Measurements from ENCODE around the gene PTBP1. TPM values are rescaled to one million over a fixed set of nuclear protein-coding genes. Genes with fewer than 3 reads are reported as not detected.

Gene PTBP1
- total RNA-seq, 4 donors from 2014 or later, result 45.0 to 278 (median 106) TPM

DNA sequence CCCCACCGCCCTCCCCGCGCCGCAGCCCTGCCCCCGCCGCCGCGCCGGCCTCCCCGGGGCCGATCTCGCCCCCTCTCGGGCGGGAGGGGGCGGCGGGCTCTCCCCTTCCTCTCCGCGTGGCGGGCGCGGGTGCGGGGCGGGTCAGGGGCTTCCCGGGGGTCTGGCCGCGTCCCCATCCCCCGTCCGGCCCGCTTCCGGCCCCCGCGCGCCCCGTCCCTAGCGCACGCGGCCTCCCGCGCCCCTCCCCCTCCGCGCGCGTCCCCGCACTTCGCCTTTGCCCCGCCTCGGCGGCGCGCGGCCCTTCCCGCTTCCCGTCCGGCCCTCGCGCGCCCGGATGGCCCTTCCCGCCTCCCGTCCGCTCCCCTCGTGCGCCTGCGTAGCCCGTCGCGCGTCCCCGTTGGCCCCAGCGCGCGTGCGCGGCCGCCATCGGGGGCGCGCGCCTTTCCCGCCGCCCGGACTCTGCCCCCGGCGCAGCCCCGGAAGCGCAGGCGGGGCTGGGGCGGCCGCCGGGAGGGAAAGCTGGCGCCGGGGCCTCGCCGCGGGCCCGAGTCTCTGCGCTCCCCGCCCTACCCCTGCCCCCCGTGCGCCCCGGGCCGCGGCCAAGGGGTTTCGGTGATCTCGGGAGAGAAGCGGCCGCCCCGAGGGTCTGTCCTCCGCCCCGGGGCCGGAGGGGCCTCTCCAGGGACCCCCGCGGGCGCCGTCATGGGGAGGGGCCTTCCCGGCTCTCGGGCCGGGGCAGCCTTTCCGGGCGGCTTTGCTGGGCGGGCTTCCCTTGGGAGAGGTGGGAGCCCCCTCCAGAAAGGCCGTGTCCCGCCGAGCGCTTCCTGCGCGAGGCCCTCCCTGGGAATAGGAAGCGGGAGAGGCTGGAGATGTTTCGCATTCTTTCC lies 519 bp downstream of the PTBP1 start:
- intact Hi-C loops (cut with DNase I; ENCODE audit: low total_unique reads), result no loop called here
- TF ChIP-seq, protein P1, sequence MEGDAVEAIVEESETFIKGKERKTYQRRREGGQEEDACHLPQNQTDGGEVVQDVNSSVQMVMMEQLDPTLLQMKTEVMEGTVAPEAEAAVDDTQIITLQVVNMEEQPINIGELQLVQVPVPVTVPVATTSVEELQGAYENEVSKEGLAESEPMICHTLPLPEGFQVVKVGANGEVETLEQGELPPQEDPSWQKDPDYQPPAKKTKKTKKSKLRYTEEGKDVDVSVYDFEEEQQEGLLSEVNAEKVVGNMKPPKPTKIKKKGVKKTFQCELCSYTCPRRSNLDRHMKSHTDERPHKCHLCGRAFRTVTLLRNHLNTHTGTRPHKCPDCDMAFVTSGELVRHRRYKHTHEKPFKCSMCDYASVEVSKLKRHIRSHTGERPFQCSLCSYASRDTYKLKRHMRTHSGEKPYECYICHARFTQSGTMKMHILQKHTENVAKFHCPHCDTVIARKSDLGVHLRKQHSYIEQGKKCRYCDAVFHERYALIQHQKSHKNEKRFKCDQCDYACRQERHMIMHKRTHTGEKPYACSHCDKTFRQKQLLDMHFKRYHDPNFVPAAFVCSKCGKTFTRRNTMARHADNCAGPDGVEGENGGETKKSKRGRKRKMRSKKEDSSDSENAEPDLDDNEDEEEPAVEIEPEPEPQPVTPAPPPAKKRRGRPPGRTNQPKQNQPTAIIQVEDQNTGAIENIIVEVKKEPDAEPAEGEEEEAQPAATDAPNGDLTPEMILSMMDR (IDR thresholded peaks at IDR 0.05), result peak in 2 of 4 experiments; percentile 35 to 36
- no peak for TF ChIP-seq POLR2A (IDR thresholded peaks at IDR 0.05)
- Histone ChIP-seq H3K4me1 (peaks cover 30 to 42% of the 10 kb centered on the region in 2 donors), H3K36me3 (no peaks in the 10 kb centered on the region), H3K9me3 (no peaks in the 10 kb centered on the region), H3K4me3 (peak overlapping the region; percentile 87 to 99), H3K27me3 (no peaks in the 10 kb centered on the region), H3K27ac (peak overlapping the region; percentile 96 to 99)
- DNase-seq, result peak; percentile 86 to 89

DNA sequence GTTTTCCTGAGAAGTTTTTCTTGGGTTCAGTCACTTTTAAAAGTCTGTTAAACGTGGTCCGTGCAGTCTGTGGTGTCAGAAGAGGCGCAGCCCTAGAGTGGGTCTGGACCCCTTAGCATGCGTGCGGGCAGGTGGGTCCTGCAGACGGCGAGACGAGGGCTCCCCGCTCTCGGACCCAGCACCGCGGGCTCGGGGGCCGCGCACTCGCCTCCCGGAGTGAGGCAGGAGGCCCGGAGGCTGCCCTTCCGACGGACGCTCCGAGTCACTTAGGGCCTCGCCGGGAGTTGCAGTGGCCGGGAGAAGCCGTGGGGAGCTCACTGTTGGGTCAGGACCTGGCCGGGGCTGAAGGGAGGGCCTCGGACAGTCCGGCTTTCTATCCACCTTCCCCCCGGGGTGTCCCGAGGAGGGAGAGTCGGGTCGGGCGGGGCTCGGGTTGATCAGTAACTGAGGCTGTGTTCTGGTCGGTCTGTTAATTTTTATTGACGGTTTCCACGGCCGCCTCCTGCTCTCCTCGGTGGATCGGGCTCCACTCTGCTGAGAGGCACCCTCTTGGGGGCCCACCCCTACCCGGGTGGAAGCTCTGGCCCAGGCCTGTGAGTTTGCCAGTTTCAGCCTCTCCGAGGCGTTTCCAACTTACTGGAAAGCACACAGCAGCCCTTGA lies 1.3 kb downstream of the PTBP1 start:
- Histone ChIP-seq H3K27ac (peak overlapping the region; percentile 96 to 99), H3K4me3 (peak overlapping the region; percentile 87 to 99), H3K27me3 (no peaks in the 10 kb centered on the region), H3K9me3 (no peaks in the 10 kb centered on the region), H3K4me1 (peaks cover 32 to 46% of the 10 kb centered on the region in 2 donors), H3K36me3 (no peaks in the 10 kb centered on the region)
- no peak for DNase-seq
- no peak for TF ChIP-seq POLR2A (IDR thresholded peaks at IDR 0.05)
- TF ChIP-seq, protein P1 (IDR thresholded peaks at IDR 0.05), result no peak
- intact Hi-C loops (cut with DNase I; ENCODE audit: low total_unique reads), result no loop called here

DNA sequence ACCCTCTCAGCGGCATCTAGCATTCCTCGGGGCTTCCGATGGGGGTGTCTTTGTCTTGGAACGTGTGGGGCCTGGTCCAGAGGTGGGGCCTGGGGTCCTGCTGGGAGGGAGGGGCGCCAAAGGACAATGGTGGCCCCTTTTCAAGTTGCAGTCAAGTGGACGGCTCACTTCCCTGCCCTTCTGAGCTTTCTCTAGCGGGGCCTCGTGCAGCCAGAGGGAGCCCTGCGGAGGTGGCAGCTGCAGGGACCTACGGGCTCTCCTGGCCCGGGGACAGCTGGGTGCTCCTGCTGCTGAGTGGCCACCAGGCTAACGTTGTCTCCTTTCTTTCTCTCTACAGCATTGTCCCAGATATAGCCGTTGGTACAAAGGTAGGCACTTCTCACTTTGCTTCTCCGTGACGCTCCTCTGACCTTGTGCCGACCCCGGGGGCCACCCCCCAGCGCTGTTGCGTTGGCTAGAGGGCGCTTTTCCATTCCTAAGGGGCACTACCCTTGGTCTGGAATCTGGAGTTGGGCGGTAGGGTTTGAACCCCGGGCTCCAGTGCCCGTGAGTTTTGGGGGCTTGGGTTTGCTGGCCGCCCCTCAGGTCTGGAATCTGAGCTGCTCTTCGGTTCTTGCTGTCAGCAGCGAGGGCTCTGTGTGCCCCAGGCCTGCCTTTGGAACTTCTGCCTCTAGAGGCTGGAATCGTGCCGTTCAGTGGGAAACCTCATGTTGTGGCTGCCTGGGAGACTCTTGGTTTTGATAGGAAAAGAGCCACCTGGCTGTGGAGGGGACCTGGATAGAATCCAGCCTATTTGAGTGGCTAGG lies 2.0 kb downstream of the PTBP1 start:
- Histone ChIP-seq H3K36me3 (no peaks in the 10 kb centered on the region), H3K27ac (peak overlapping the region; percentile 96 to 99), H3K27me3 (no peaks in the 10 kb centered on the region), H3K4me3 (peak overlapping the region; percentile 87 to 99), H3K9me3 (no peaks in the 10 kb centered on the region), H3K4me1 (peaks cover 32 to 46% of the 10 kb centered on the region in 2 donors)
- intact Hi-C loops (cut with DNase I; ENCODE audit: low total_unique reads), result no loop called here
- TF ChIP-seq, protein P1 (IDR thresholded peaks at IDR 0.05), result peak in 1 of 4 experiments; percentile 8
- no peak for TF ChIP-seq POLR2A (IDR thresholded peaks at IDR 0.05)
- DNase-seq, result no peak

DNA sequence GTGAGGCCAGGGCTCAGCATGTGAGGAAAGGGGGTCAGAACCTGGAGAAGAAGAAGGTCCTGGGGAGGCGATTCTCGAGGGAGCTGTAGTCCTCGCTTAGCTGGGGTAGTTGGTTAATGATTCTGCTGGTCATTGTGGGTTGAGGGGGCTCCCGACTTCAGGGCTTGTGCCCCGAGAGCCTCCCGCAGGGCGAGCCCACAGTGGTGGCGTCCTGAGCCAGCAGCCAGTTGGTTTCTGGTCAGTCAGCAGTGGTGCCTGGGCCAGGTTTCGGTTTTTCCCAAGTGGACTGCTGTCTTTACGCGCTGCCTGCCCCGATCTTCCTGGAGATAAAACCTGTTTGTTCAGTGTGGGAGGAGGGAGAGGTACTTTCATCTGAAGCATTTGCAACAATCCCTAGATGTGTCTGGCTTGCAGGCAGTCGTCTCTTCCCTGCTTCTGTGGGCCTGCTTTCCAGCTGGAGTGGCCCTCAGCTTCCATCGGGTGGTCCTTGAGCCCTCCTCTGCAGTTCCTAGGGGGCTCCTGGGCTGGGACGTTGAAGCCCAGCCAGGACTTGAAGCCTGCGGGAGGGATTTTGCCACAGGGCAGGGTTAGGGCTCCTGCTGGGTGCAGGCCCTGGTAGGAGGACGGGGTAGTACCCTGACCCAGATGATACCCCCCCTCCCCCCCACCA lies 3.2 kb downstream of the PTBP1 start:
- peak overlapping the region; percentile 27 to 41 for H3K27ac ChIP-seq
- H3K36me3 ChIP-seq, result no peaks in the 10 kb centered on the region
- H3K27me3 ChIP-seq, result no peaks in the 10 kb centered on the region
- H3K9me3 ChIP-seq, result no peaks in the 10 kb centered on the region
- peaks cover 32 to 46% of the 10 kb centered on the region in 2 donors for H3K4me1 ChIP-seq
- peak in 1 of 2 donors; percentile 53 for DNase-seq
- intact Hi-C loops (cut with DNase I; ENCODE audit: low total_unique reads), result no loop called here
- TF ChIP-seq, protein P1 (IDR thresholded peaks at IDR 0.05), result no peak
- no peak for TF ChIP-seq POLR2A (IDR thresholded peaks at IDR 0.05)
- H3K4me3 ChIP-seq, result no peak overlapping the region
